KG1 (cell line): ENCODE results near the gene ZNF174.

Source experiments
- DNase-seq: peaks from one replicate; lab custom pipeline; 2025; lab: John Stamatoyannopoulos, UW

The ZNF174 gene

GRCh38 chr16:3400779-3401688 is at the start of gene ZNF174, which contains the start of gene ZSCAN32:
Gene ZNF174, plus strand, starts transcription at chr16:3401215. Its CDS starts 790 bp downstream, at chr16:3402005.
Gene ZSCAN32, minus strand, starts transcription at chr16:3401004. Its CDS starts 3,447 bp downstream, at chr16:3397557.
- peak; percentile 98 for DNase-seq

GRCh38 chr16:3355589-3355988 is 45.4 kb upstream of the ZNF174 start, which contains the start of gene OR2C1:
Gene OR2C1, plus strand, starts transcription at chr16:3355889. Its CDS starts 52 bp downstream, at chr16:3355941.
- DNase-seq: no peak

- DNase-seq: no peak
Observed at GRCh38 chr16:3356118-3356517, 44.9 kb upstream of the ZNF174 start.

DNA sequence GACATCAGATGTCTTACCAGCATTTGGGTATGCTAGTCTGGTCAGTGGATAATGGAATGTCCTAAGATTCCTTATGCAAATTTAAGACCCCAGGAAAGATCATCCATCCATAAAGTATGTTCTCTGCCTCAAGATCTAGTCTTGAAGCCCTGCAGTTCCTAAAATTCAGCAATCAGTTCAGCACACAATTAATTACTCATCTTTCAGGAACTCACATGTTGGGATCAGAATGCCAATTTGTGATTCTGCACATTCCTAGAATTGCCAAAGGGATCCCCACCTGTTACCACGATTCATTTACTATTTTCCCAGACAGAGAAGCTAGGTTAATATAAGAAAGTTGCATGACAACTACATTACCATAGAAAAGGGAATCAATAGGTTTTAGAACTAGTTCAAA is 42.1 kb upstream of the ZNF174 start:
- no peak for DNase-seq

DNA sequence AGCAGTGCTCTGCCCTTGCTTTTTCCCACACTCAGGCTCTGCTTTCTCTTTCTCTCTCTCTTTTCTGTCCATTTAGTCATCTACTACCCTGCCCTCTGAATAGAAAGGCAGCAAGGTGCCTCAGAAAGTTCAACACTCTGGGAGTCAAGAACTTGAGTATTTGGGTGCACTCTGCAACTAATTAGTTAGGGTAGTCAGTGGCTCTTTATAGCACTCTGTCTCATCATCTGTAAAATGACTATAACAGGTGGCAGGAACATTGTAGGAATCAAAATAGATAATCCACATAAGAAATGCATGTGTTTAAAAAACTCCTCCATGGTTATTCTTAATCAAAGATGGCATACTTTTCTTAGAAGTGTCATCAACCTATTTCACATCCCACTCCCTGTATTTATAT is 38.1 kb upstream of the ZNF174 start:
- DNase-seq: no peak

- DNase-seq: no peak
Observed at GRCh38 chr16:3363793-3364192, 37.2 kb upstream of the ZNF174 start.

DNA sequence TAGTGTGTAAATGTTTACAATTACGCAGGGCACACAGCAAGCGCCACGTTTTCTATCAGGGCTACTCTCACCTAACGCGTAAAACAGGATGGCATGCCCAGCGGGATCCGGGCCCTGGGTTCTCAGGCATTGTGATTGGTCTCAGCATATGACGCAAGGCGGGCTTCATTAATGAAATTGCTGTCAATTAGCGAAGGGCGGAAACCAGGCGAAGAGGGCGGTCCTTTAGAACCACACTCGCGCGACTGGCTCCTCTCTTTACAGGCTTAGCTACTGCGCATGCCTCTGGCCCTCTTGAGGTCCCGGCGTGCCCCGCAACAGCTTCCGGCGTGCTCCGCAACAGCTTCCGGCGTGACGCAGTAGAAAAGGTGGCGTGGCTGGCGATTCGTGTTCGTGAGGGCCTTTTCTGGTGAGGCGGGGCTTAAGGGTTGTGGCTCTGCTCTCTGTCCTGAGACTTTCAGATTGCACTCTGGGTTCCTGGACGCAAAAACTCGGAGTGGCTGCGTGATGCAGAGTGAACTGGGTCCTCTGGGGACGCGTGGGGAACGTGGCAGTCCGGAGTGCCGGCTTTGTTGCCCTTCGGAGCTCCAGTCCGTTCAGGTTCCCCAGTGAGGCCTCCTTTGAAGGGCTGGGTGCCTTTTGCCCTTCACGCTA is 36.1 kb upstream of the ZNF174 start:
- DNase-seq: peak; percentile 72

GRCh38 chr16:3369073-3369472 is 31.9 kb upstream of the ZNF174 start:
- DNase-seq: no peak

DNA sequence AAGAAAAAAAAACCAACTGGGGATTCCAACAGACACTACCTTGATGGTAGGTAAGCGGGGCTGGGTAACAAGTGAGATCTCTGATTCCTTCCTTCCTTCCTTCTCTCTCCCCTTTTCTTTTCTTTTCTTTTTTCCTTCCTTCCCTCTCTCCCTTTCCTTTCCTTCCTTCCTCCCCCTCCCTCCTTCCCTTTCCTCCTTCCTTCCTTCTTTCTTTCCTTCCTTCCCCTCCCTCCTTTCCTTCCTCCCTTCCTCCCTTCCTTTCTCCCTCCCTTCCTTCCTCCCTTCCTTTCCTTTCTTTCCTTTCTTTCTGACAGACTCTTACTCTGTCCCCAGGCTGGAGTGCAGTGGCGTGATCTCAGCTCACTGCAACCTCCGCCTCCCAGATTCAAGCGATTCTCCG is 25.3 kb upstream of the ZNF174 start:
- DNase-seq: no peak

DNA sequence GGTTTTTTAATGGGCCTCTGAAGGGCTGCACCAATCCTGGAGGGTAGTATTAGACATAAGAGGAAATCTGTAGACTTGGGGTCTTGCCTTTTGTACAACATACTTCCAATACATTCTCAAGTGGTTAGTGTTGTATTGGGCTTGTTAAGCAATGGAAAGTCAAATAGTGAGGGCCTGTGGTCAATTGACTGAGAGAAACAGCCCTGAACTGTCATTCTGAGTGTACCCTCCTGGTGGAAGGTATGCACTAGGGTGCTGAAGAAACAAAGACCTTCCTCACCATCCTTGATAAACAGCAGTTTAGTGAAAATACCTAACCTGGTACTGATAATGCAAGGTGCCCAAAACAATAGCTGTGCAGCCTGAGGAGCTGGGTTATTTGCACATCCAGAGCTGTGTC is 23.1 kb upstream of the ZNF174 start:
- DNase-seq: no peak

- DNase-seq: no peak
Observed at GRCh38 chr16:3383045-3383448, 18.0 kb upstream of the ZNF174 start.

- no peak for DNase-seq
Observed at GRCh38 chr16:3388325-3388724, 12.7 kb upstream of the ZNF174 start.

DNA sequence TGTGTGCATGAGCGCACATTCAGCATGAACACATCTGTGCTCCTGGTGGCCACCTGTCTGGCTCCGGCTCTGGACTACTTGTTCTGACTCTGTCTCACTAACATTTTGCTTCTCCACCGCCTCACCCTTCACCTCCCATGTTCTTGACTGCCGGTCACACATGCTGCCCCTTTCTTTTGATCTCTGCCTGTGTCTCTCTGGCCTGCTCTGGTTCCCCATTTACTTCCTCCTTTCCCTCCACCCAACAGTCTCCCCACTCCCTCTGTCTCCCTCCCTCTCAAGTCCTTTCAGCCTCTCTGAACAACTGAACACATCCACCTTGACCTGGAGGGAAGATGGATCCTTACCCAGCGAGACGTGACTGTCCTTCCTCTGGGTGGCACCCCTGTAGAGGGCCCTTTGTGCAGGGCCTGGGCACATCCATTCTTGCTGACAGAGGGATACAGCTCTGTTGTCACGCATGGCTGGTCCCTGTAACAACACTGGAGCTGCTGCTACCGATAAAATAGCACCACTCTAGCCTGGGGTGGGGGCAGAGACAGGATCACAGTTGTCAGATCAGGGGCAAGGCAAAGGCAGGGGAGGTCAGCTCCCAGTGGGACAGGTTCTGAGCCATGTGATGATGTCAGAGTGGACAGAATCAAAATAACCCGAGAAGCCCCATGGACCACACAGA is 11.2 kb upstream of the ZNF174 start:
- DNase-seq: no peak

GRCh38 chr16:3400446-3400778 is 603 bp upstream of the ZNF174 start:
- no peak for DNase-seq

DNA sequence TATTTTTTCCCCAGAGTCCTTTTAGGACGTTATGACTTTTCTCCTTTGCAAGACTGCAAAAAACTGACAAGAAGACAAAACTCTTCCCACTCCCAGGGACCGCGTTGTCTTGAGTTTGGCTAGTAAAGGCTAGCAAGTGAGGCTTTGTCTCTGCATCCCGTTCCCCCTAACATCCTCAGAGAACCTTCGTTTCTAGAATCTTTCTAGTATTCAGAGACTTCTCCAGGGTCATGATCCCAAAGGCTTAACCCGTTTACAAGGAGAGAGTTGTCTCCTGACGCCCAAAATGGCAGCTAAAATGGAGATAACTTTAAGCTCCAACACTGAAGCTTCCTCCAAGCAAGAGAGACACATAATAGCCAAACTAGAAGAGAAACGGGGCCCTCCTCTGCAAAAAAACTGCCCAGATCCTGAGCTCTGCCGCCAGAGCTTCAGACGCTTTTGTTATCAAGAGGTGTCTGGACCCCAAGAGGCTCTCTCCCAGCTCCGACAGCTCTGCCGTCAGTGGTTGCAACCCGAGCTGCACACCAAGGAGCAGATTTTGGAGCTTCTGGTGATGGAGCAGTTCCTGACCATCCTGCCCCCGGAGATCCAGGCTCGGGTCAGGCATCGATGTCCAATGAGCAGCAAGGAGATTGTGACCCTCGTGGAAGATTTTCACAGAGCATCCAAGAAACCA is 843 bp downstream of the ZNF174 start:
- DNase-seq: peak; percentile 16

GRCh38 chr16:3408561-3409197 is 7.7 kb downstream of the ZNF174 start:
- DNase-seq: no peak

DNA sequence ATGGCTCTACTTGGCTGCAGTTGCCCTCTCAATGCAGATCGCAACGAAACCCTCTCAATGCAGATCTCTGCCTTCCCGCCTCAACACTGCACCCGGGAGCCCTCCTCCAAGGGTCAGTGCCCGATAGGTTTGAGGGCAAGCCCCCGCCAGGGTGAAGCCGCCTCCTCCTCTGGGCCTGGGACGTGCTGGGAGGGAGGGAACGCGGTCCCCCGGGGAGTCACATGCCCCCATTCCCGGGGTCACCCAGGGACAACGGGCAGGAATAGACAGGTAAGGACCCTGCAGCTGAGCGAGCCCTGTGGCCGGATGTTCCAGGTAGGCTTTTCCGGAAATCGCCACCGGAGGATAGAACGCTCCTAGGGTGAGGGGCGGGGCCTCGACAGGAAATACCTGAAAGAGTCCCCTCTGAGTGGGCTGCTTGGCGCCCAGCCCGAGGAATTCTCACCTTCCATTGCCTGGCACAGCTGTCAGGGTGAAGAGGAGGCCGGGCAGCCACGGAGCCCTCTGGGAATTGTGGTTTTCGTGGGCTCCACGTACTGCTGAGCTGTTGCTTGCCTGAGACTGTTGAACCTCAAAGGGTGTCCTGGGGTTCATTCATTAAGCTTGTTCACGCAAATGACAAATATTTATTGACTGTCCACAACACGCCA is 12.8 kb downstream of the ZNF174 start:
- no peak for DNase-seq

DNA sequence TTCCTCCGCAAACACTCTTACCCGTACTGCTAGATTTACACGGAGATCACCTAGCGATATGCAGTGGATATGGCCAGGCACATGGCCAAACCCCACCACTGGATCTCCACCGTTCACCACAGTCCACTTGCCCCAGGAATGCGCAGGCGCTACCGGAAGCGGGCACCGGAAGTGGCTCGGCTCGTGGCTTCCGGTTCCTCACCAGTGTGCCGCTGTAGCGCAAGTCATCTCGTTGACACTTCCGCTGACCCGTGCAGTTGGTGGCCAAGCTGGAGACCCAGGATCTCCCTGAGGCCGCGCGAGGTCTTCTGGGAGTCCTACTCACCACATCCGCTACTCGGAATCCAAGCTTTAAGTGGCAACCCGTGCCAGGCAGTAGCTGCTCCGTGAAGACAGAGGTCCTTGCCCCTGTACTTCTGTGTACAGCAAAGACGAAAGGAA is 30.8 kb downstream of the ZNF174 start:
- DNase-seq: peak; percentile 73

DNA sequence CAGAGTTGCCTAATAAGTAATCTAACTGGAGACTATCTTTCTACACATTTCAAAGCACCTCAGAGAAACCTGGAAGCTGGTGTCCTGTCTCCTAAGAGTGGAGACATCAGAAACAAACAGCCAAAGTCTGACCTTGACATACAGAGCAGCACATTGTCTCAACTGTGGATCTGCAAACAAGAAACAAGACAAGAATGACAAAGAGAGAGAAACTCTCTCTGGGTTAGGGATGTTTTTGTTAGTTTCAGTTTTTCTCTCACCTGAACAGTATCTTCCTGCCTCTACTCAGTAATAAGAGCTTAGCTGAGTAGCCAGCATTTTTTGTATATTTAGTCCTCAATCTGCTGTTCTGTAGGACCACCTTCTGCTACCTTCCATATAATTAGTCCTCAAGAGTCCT is 33.4 kb downstream of the ZNF174 start:
- DNase-seq: no peak

DNA sequence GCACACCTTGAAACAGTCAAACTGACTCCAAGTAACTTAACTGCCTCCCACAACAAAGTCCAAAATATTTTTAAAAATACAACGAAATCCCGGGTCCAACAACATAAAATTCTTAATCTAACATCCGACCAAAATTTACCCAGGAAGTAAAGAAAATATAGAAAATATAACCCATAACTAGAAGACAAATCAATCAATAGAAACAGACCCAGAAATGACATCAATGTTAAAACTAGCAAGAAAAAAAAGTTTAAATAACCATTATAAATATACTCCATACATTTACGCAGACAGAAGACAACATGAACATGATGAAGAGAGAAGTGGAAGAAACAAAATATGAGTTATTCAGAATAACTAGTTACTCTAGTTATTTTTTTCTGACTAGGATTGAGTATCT is 38.6 kb downstream of the ZNF174 start:
- no peak for DNase-seq
